CMK (cell line): ENCODE results near the gene EPB41L2.
A peak's percentile ranks its signal among the peaks of the same experiment; 100 is the strongest.

Experiments
- DNase-seq: peaks from one replicate; pipeline ENCODE4 v3.0.0-alpha.2; 2010; ENCODE audit warnings: low read depth

EPB41L2 gene

DNA sequence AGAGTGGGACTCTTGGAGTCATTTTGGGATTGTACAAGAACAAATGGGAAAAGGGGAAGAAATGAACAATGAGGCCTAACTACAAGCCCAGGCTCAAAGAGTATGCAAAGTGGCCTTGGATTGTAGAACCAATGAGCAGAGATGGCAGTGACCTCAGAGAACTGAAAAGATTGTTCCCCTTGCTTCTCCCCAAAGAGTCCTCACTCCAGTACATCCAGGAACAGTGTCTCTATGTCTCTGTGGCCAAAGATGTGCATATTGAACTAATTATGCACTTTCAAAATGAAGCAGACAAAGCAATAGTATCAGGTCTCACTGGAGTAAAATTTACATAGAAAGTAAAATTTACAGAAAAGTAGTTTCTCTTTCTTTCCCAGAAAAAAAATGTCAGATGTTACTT is 154.9 kb downstream of the EPB41L2 start:
- no peak for DNase-seq

- no peak for DNase-seq
Observed at GRCh38 chr6:130907687-130908086, 155.4 kb downstream of the EPB41L2 start.

DNA sequence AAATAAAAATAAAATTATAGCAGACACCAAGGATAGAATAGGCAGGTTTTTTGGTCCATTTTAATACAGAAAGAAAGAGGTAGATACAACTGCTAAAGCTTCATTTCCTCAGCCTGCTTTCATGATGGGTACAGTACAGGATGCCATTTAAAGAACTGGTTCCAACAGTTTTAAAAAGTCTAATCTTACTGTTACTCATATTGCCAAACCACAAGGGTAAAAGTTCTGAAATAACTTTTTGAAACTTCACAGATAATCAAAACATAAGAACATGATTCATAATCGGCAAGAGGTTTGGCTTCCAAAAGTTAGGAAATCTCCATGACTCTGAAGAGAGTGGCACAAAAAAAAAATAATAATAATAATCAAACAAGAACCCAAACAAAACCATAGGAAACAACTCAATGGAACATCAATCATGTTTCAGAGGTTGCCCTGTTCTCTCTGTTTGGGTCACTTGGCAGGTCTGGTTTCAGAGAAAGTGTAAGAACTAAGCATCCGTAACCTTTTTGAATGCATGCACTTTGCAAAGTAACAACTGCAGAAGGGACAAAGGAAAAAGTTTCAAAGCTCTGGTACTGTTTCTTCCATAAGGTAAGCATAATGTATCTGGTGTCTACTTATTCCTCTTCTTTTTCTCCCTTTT is 156.2 kb downstream of the EPB41L2 start:
- no peak for DNase-seq

- DNase-seq: no peak
Observed at GRCh38 chr6:130903602-130904001, 159.4 kb downstream of the EPB41L2 start.

DNA sequence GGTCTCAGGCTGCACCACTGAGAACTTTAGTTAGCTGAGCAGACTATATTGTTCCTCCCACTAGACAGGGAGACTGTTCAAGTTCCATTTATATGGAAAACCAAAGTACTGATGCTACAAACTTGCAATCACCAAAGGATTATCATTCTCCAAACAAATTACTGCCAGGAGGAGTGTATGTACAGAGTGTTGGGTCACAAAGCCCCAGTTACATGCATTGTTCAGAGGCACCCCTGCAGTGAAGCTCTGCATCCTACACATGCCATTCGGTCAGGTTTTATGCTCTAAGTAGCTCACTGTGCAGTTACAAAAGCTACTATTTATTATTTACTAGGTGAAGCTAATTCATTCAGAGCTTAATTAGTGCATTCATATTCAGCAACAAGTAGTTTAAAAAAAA is 160.0 kb downstream of the EPB41L2 start:
- no peak for DNase-seq

DNA sequence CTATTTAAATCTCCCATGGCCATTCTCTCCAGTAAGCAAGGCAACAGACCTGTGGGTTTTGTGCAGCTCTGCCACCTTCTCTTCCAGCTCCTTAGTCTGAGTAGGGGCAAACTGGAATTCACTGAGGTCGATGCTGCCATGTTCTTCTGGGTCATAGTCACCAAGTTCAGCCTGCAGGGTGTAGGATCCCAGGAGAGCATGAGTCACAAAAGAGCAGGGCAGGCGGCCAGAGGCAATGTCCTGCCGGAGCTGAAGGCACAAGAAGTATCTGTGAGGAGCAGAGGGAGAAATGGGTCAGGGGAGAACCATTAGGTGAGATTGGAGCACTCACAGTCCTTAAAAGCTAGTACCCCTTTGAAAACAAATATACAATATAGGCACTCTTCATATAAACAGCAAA is 162.1 kb downstream of the EPB41L2 start:
- no peak for DNase-seq

GRCh38 chr6:130896249-130896648 is 166.8 kb downstream of the EPB41L2 start:
- DNase-seq: no peak

DNA sequence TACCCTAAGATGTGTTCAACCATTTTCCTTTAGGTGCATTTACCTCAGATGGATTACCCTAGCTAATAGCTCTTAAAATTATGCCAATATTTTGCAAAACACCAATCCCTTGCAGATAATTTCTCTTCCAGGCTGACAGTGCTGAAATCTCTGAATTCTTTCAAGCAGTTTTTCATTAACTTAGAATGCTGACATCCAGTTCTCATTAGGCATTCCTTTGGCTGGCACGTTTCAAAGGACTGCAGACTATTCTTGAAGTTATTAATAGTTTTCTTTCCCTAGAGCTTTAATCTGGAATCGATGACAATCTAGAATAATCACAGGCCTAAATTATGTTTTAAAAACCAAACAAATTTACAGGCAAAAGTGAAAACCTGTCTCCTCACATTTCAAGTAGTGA is 167.5 kb downstream of the EPB41L2 start:
- no peak for DNase-seq

- DNase-seq: no peak
Observed at GRCh38 chr6:130893766-130894165, 169.3 kb downstream of the EPB41L2 start.

DNA sequence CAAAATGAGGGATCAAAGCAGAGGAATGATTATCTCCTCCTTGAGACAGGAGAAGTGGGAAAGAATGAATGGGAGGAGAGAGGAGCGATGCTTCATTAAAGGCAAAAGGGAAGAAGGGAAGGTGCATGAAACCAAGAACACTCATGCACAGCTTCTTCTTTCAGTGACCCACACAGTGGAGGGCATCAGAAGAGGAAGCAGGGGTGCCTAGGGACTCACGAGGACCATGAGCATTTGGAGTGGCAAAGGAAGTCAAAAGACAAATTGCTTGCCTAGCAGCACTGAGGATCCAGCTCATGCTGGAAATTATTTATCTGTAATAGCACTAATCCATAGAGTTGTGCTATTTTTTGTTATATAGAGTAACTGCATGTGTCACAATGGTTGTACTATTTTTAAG is 169.8 kb downstream of the EPB41L2 start:
- DNase-seq: no peak

GRCh38 chr6:130890521-130890971 is 172.5 kb downstream of the EPB41L2 start:
- DNase-seq: no peak

DNA sequence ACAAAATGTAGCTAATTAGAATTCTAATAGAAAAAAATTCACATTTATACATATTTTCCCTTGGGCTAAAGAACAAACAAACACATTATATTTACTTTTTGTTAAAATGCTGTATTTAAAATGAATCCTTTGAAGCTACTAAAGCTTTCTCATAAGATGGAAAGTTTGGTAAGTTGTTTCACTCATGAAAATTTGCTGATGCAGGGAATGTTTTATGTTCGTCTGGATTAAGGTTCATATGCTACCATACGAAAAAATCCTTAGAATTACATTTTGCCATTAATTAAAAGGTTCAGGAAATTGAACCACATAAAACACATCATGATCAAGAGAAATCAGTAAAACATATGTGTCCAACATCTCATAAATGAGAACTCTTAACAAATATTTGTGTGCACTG is 173.6 kb downstream of the EPB41L2 start:
- DNase-seq: no peak

DNA sequence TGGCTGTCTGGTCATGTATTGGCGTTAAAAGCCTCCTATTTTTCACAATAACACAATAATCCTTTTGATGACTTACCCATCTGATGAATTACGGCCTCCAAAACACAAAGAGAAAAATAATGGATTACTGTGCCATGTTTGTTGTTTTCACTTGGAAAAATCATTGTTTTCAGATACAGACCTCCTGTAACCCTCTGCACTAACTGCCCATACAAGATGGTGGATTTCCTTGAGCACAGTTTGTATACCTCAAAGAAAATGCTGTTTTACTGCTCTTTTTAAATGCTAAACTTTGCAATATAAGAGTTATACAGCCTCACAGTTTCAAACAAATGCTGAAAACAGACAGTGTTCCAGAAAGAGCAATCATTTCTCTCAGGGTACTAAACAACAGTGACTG is 174.8 kb downstream of the EPB41L2 start:
- no peak for DNase-seq

- no peak for DNase-seq
Observed at GRCh38 chr6:130886966-130887365, 176.1 kb downstream of the EPB41L2 start.

GRCh38 chr6:130885392-130886192 is 177.5 kb downstream of the EPB41L2 start:
- DNase-seq: peak; percentile 60

- DNase-seq: no peak
Observed at GRCh38 chr6:130882370-130882769, 180.7 kb downstream of the EPB41L2 start.

DNA sequence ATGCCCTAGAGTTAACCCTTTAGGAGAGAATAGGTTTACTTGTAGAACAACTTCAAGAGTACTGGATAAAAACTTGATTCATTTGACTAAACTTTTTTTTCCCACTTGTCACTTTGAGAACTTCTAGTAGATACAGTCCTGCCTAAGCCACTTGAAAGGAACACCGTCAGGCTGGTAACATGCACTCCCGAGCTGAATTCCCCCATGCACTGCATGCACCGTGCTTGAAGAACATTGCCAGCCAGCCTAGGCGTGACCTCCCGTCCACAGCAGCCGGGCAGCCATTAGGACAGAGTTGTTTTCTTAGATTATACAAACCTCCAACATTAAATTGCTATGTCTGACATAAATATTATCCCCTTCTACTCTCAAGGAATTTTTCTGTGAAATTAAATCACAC is 183.2 kb downstream of the EPB41L2 start:
- DNase-seq: no peak

- DNase-seq: no peak
Observed at GRCh38 chr6:130873746-130874145, 189.3 kb downstream of the EPB41L2 start.

DNA sequence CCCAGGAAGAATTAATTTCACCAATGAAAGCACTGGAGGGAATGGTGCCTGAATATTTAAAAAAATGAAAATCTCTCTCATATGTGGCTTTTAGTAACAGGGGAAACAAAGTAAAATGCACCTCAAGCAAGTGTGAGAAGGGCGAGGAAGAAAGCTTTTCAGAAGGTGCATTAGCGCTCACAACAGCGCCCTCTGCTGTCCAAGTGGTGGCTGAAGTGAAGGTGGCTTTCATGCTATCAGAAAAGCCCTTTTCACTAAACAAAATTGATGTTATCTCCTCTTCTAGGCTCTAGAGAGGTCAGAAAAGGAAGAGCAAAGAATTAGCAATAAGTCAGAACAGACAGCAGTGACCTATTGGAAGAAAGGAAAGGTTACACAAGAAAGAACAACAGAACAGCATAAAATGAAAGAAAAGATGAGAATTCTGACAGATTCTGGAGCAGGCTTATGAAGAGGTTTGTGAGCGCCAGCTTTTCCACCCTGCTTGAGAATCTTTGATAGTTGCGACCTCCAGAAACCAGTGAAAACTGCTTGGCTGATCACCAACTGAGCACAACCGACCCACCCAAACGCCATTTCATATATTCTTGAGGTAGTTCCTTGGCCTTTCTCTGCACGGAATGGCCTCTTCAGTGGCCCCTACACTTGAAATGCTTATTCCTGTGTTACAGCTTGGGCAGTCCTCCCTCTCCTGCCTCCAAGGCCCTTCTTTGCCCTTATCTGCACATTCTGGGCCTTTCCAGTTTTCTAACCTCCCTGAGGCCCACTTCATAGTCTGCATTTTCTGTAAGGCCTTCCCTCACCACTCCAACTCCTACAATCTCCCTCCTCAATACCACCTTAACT is 190.6 kb downstream of the EPB41L2 start:
- DNase-seq: peak; percentile 52

DNA sequence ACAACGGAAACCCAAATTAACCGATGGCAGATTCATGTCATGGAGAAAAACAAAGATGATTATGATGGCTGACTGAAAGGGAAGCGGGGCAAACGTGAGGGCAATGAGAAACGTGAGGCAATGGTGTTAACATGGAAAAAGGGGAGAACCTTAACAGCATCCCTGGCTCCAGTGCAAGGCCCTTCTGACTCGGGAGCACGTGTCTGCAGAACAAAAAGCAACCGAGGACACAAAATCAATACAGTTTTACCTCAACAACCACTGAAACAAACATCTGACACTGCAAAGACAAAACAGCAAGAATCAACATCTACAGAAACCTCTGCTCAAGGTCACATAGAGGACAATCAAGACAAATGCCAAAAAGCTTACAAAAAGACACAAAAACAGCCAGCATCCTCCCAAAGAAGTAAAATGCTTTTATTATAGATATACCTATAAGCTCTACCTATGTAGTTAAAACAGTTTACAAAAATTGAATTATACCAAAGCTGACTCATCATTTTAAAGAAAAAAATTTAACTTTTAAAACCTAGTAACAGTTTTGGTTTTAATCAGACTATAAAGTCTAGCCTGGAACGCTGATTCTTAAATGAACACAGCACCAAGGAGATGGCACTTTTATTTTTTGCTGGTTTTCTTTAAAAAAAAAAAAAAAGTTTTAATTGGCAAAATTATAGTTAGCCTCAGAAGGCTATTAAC is 192.7 kb downstream of the EPB41L2 start:
- no peak for DNase-seq

DNA sequence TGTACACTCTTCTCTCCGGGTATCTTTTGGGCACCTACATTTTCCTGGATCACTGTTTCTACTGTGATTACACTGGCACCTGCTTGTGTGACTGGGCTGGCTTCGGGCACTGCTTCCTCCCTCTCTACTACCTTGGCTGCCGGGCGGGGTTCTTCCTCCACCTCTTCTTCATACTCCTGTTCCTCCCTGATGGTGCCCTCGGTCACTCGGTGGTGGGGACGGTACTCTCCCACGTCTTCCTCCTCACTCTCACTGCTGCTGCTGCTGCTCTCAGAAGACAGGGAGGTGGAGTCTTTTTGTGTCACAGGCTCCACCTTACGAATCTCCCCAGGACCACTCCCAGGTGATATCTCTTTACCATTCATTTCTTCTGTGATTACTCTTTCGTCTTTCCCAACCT is 193.4 kb downstream of the EPB41L2 start:
- DNase-seq: no peak

- DNase-seq: no peak
Observed at GRCh38 chr6:130865793-130866192, 197.3 kb downstream of the EPB41L2 start.
